H9 (cell line): ENCODE measurements around the gene CEP152. TPM values are rescaled to one million over a fixed set of nuclear protein-coding genes. Genes with fewer than 3 reads are reported as not detected.

Experiments used
- DNase-seq: peaks from one replicate; pipeline ENCODE4 v3.0.0-alpha.2; 2017
- H2AFZ ChIP-seq: one replicate; pipeline ENCODE4 v1.6.1; 2013; ENCODE audit warnings: mild to moderate bottlenecking, low read length, control low read depth, moderate library complexity
- H2AK5ac ChIP-seq: 2 replicates; pipeline ENCODE4 v1.6.1; 2013; ENCODE audit warnings: low read length, control low read depth, mixed read lengths; ENCODE audit not compliant: insufficient read length
- H2BK120ac ChIP-seq: one replicate; pipeline ENCODE4 v1.6.1; 2013; ENCODE audit warnings: low read depth, mild to moderate bottlenecking, low read length, control low read depth, inconsistent platforms; ENCODE audit not compliant: poor library complexity, severe bottlenecking
- H2BK12ac ChIP-seq: 2 replicates; pipeline ENCODE4 v1.6.1; 2013; ENCODE audit warnings: low read length, control low read depth, mixed read lengths, low read depth; ENCODE audit not compliant: insufficient read length
- H2BK15ac ChIP-seq: 2 replicates; pipeline ENCODE4 v1.6.1; 2013; ENCODE audit warnings: low read depth, low read length, control low read depth
- H2BK20ac ChIP-seq: one replicate; pipeline ENCODE4 v1.6.1; 2013; ENCODE audit warnings: low read depth, mild to moderate bottlenecking, low read length, control low read depth, inconsistent platforms; ENCODE audit not compliant: poor library complexity, severe bottlenecking
- H2BK5ac ChIP-seq: 2 replicates; pipeline ENCODE4 v1.6.1; 2013; ENCODE audit warnings: low read length, control low read depth, mixed read lengths; ENCODE audit not compliant: insufficient read length
- H3K14ac ChIP-seq: 2 replicates; pipeline ENCODE4 v1.6.1; 2013; ENCODE audit warnings: low read length, control low read depth; ENCODE audit not compliant: insufficient read depth
- H3K18ac ChIP-seq: 2 replicates; pipeline ENCODE4 v1.6.1; 2013; ENCODE audit warnings: low read depth, mild to moderate bottlenecking, mixed read lengths, low read length, control low read depth; ENCODE audit not compliant: insufficient read length
- H3K23ac ChIP-seq: 2 replicates; pipeline ENCODE4 v1.6.1; 2013; ENCODE audit warnings: low read length, control low read depth, mixed read lengths, low read depth; ENCODE audit not compliant: insufficient read length
- H3K23me2 ChIP-seq: 2 replicates; pipeline ENCODE4 v1.6.1; 2013; ENCODE audit warnings: low read depth, mild to moderate bottlenecking, mixed read lengths, low read length, control low read depth; ENCODE audit not compliant: insufficient read length, poor library complexity, severe bottlenecking
- H3K27ac ChIP-seq: 2 replicates; pipeline ENCODE4 v1.5.1; 2013; ENCODE audit warnings: low read length, control low read depth, mixed read lengths, low read depth; ENCODE audit not compliant: insufficient read length
- H3K27me3 ChIP-seq: 2 replicates; pipeline ENCODE4 v1.6.1; 2013; ENCODE audit warnings: low read length, control low read depth, inconsistent platforms; ENCODE audit not compliant: insufficient read depth
- H3K4ac ChIP-seq: 2 replicates; pipeline ENCODE4 v1.6.1; 2013; ENCODE audit warnings: low read depth, mild to moderate bottlenecking, control low read depth, inconsistent platforms, low read length, moderate library complexity
- H3K4me1 ChIP-seq: 2 replicates; pipeline ENCODE4 v1.6.1; 2013; ENCODE audit warnings: low read length, control low read depth, inconsistent platforms; ENCODE audit not compliant: insufficient read depth
- H3K4me2 ChIP-seq: 2 replicates; pipeline ENCODE4 v1.6.1; 2013; ENCODE audit warnings: low read length, control low read depth, mixed read lengths; ENCODE audit not compliant: insufficient read length, insufficient read depth
- H3K56ac ChIP-seq: 2 replicates; pipeline ENCODE4 v1.6.1; 2013; ENCODE audit warnings: low read depth, mild to moderate bottlenecking, mixed read lengths, low read length, control low read depth; ENCODE audit not compliant: insufficient read length
- H3K79me1 ChIP-seq: 2 replicates; pipeline ENCODE4 v1.6.1; 2013; ENCODE audit warnings: low read depth, mild to moderate bottlenecking, moderate library complexity, low read length, control low read depth, inconsistent platforms; ENCODE audit not compliant: insufficient read depth, poor library complexity, severe bottlenecking
- H3K79me2 ChIP-seq: 2 replicates; pipeline ENCODE4 v1.6.1; 2013; ENCODE audit warnings: low read length, control low read depth, inconsistent platforms; ENCODE audit not compliant: insufficient read depth
- H3K9ac ChIP-seq: 2 replicates; pipeline ENCODE4 v1.6.1; 2013; ENCODE audit warnings: low read length, control low read depth, mixed read lengths; ENCODE audit not compliant: insufficient read length; ENCODE audit errors: extremely low read depth
- H3K9me3 ChIP-seq: one replicate; pipeline ENCODE4 v1.6.1; 2013; ENCODE audit warnings: low read depth, low read length, inconsistent platforms; ENCODE audit not compliant: control insufficient read depth
- H3T11ph ChIP-seq: one replicate; pipeline ENCODE4 v1.6.1; 2013; ENCODE audit warnings: mild to moderate bottlenecking, low read length, control low read depth, inconsistent platforms
- H4K20me1 ChIP-seq: one replicate; pipeline ENCODE4 v1.6.1; 2013; ENCODE audit not compliant: control insufficient read depth, insufficient read length, insufficient read depth
- H4K5ac ChIP-seq: 2 replicates; pipeline ENCODE4 v1.6.1; 2013; ENCODE audit warnings: low read depth, mild to moderate bottlenecking, mixed read lengths, low read length, control low read depth; ENCODE audit not compliant: insufficient read length
- H4K8ac ChIP-seq: replicated peaks from 2 replicates; pipeline ENCODE4 v1.6.1; 2013; ENCODE audit warnings: low read length, control low read depth, mixed read lengths, low read depth; ENCODE audit not compliant: insufficient read length
- H4K91ac ChIP-seq: 2 replicates; pipeline ENCODE4 v1.6.1; 2013; ENCODE audit warnings: low read depth, mild to moderate bottlenecking, moderate library complexity, mixed read lengths, low read length, control low read depth; ENCODE audit not compliant: insufficient read length
- H3K27ac Mint-ChIP-seq, 3 experiments: 2 replicates in 2 of 3; 3 replicates in 1 of 3; pipeline ENCODE4 v1.8.0; 2020 to 2021; ENCODE audit warnings: mixed read lengths in 3 of 3, mild to moderate bottlenecking in 1 of 3, moderate library complexity in 1 of 3
- H3K27me3 Mint-ChIP-seq: 2 replicates; pipeline ENCODE4 v1.8.0; 2021; ENCODE audit warnings: low read depth, mild to moderate bottlenecking, moderate library complexity, mixed read lengths
- H3K36me3 Mint-ChIP-seq, 3 experiments: 2 replicates in 2 of 3; 3 replicates in 1 of 3; pipeline ENCODE4 v1.8.0; 2020 to 2021; ENCODE audit warnings: low read depth in 3 of 3, mixed read lengths in 3 of 3; ENCODE audit not compliant: insufficient read depth in 1 of 3
- H3K4me1 Mint-ChIP-seq, 2 experiments: 2 replicates each; pipeline ENCODE4 v1.8.0; 2020; ENCODE audit warnings: mixed read lengths in 2 of 2
- H3K4me3 Mint-ChIP-seq, 2 experiments: 2 replicates in 1 of 2; 3 replicates in 1 of 2; pipeline ENCODE4 v1.8.0; 2020 to 2021; ENCODE audit warnings: mild to moderate bottlenecking in 2 of 2, mixed read lengths in 2 of 2, moderate library complexity in 1 of 2
- H3K9me3 Mint-ChIP-seq, 2 experiments: 2 replicates in 1 of 2; 3 replicates in 1 of 2; pipeline ENCODE4 v1.8.0; 2020; ENCODE audit warnings: mild to moderate bottlenecking in 2 of 2, mixed read lengths in 2 of 2, moderate library complexity in 1 of 2
- WGBS: extraction: QIAGEN DNeasy Blood & Tissue Kit; methylation state at CpG from one replicate; pipeline ENCODE4 v1.1.7; 2013; ENCODE audit warnings: missing lambda C conversion rate, low lambda C conversion rate, mixed read lengths; ENCODE audit not compliant: insufficient read length; ENCODE audit errors: extremely low coverage; 5-methylcytosine and 5-hydroxymethylcytosine counted together
- total RNA-seq: library from RNA; stranded (reverse); gene quantifications from 2 replicates; pipeline ENCODE4 v1.2.1, GENCODE V29; 2021
- TF ChIP-seq, protein P1 (sequence below): fragments of 200-600 bp; sonication (generic); conservative IDR thresholded peaks from 3 replicates; pipeline ENCODE4 v1.8.0; 2021; ENCODE audit warnings: antibody characterized with exemption, mild to moderate bottlenecking

The CEP152 gene
- total RNA-seq, 1 experiment from 2014 or later: 10.9 TPM

DNA sequence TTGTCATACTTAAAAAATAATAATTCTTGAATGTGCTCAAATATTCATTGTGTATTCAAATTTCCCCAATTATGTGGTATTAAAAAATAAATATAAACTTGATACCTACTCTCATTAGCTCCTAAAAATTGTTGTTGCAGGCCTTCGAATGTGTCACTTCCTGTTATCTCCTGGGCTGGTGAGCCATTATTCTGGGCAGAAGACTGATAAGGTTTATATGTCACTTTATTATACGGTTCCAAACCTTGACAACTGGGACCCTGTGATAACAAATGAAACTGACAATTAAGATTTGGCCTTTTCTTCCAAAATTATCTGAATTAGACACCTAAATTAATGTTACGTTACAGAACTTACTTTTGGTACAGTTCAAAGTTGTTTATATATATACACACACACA, 15.0 kb downstream of the CEP152 start:
- Histone ChIP-seq H2BK15ac (no peak overlapping the region), H3K4ac (no peak overlapping the region)

More for the DNA sequence above, 15.0 kb downstream of the CEP152 start:
- Histone ChIP-seq H3T11ph (no peak overlapping the region), H2BK120ac (no peak overlapping the region), H3K14ac (no peak overlapping the region), H2AFZ (no peak overlapping the region), H3K79me2 (no peaks in the 10 kb centered on the region), H3K27me3 (no peaks in the 10 kb centered on the region), H3K4me2 (no peak overlapping the region), H3K18ac (no peak overlapping the region), H4K20me1 (no peaks in the 10 kb centered on the region), H2BK12ac (no peak overlapping the region), H3K79me1 (no peaks in the 10 kb centered on the region), H2BK5ac (no peak overlapping the region), H3K4me1 (no peaks in the 10 kb centered on the region), H4K91ac (no peak overlapping the region), H2AK5ac (no peak overlapping the region), H3K23ac (no peak overlapping the region), H3K27ac (no peak overlapping the region), H3K56ac (no peak overlapping the region), H3K9me3 (no peaks in the 10 kb centered on the region), H4K8ac (no peak overlapping the region), H2BK20ac (no peak overlapping the region), H3K9ac (no peak overlapping the region), H3K23me2 (no peaks in the 10 kb centered on the region), H4K5ac (no peak overlapping the region)
- Mint-ChIP-seq H3K36me3 (peaks cover 9 to 33% (median 26%) of the 10 kb centered on the region in 3 experiments; a peak in 6 of 7 replicates), H3K4me1 (peaks cover 8 to 29% of the 10 kb centered on the region in 2 experiments), H3K27me3 (no peaks in the 10 kb centered on the region), H3K9me3 (no peaks in the 10 kb centered on the region), H3K27ac (no peak overlapping the region), H3K4me3 (no peak overlapping the region)
- no CpG with 5 or more reads among the region's 3 CpGs for WGBS
- no peak for DNase-seq
- TF ChIP-seq, protein P1, sequence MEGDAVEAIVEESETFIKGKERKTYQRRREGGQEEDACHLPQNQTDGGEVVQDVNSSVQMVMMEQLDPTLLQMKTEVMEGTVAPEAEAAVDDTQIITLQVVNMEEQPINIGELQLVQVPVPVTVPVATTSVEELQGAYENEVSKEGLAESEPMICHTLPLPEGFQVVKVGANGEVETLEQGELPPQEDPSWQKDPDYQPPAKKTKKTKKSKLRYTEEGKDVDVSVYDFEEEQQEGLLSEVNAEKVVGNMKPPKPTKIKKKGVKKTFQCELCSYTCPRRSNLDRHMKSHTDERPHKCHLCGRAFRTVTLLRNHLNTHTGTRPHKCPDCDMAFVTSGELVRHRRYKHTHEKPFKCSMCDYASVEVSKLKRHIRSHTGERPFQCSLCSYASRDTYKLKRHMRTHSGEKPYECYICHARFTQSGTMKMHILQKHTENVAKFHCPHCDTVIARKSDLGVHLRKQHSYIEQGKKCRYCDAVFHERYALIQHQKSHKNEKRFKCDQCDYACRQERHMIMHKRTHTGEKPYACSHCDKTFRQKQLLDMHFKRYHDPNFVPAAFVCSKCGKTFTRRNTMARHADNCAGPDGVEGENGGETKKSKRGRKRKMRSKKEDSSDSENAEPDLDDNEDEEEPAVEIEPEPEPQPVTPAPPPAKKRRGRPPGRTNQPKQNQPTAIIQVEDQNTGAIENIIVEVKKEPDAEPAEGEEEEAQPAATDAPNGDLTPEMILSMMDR: no peak
